Thyroid gland (tissue), 4 donors: ENCODE data around the gene AJAP1.

ENCODE experiments used
- POLR2A ChIP-seq, 2 donors: fragments of 450-650 bp; IDR thresholded peaks; one replicate each; pipeline ENCODE4 v1.6.1; 2017; ENCODE audit warnings: antibody characterized with exemption in 2 of 2, mild to moderate bottlenecking in 2 of 2, moderate library complexity in 1 of 2
- TF ChIP-seq, protein P1 (sequence below), 6 experiments: fragments of 200-600 bp in 3 of 6; fragments of 450-650 bp in 3 of 6; sonication (generic) in 3 of 6; IDR thresholded peaks; one replicate each; pipeline ENCODE4 v1.5.1; 2016 to 2019; ENCODE audit warnings: antibody characterized with exemption in 6 of 6, mild to moderate bottlenecking in 2 of 6, inconsistent platforms in 1 of 6, moderate library complexity in 1 of 6

DNA sequence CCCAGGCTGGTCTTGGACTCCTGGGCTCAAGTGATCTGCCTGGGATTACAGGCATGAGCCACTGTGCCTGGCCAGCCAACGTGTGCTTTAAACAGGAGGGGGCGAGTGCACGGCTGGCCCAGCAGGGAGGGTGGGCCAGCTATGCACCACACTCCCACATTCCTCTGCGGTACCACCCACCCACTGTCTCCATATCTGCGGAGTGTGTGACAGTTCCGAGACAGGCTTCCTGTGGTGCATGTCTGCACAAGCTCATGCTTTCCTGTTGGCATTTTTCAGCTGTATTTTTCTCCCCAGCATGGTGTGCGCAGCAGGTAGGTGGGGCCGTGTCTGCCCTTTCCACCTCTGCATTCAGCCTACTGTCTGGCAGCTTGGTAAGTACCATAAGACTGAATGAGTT is 183.3 kb downstream of the AJAP1 start:
- TF ChIP-seq, protein P1, sequence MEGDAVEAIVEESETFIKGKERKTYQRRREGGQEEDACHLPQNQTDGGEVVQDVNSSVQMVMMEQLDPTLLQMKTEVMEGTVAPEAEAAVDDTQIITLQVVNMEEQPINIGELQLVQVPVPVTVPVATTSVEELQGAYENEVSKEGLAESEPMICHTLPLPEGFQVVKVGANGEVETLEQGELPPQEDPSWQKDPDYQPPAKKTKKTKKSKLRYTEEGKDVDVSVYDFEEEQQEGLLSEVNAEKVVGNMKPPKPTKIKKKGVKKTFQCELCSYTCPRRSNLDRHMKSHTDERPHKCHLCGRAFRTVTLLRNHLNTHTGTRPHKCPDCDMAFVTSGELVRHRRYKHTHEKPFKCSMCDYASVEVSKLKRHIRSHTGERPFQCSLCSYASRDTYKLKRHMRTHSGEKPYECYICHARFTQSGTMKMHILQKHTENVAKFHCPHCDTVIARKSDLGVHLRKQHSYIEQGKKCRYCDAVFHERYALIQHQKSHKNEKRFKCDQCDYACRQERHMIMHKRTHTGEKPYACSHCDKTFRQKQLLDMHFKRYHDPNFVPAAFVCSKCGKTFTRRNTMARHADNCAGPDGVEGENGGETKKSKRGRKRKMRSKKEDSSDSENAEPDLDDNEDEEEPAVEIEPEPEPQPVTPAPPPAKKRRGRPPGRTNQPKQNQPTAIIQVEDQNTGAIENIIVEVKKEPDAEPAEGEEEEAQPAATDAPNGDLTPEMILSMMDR (IDR thresholded peaks at IDR 0.05): no peak
- no peak for TF ChIP-seq POLR2A (IDR thresholded peaks at IDR 0.05)
